Measurements from ENCODE around the gene DTL. TPM values are rescaled to one million over a fixed set of nuclear protein-coding genes. Genes with fewer than 3 reads are reported as not detected.

Gene DTL
- polyA plus RNA-seq, 1 of the 3 experiments (the other 2 are of a cell fraction) = 9.3 TPM

DNA sequence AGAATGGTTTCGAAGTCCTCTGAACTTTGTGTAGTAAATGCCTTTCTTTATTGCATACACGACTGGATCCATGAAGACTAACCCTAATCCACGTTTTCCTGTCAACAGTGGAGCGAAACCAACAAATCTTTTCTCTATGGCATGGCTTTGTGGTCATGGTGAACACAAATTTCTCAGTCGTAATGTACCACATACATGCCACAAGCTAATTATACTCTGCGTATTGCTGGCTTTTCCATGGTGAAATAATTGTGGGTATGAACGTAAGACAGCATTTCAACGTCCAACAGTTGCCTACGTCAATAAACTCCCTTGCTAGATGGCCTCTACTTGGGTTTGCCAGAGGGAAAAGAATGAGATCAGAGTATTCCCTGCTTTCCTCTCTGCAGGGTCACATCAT, 27.7 kb upstream of the DTL start:
- DNase-seq = no peak
- H4K20me1 ChIP-seq (ENCODE audit: insufficient read depth) = no peaks in the 10 kb centered on the region
- POLR2A ChIA-PET = no interaction called here
- no peak overlapping the region for H3K4me2 ChIP-seq
- no peaks in the 10 kb centered on the region for H3F3A ChIP-seq (replicated peaks; ENCODE audit: insufficient read depth)
- H3K9me2 ChIP-seq = no peaks in the 10 kb centered on the region
- H3K36me3 ChIP-seq (replicated peaks in 1 of 2; ENCODE audit: control insufficient read depth in 1 of 2, insufficient read depth in 2 of 2, low read length in 1 of 2) = peaks cover 44 to 74% of the 10 kb centered on the region in 2 experiments
- no peaks in the 10 kb centered on the region; a peak in 1 of 4 replicates for H3K4me1 ChIP-seq (ENCODE audit: control insufficient read depth in 1 of 2, insufficient read depth in 2 of 2, low read depth in 1 of 2, low read length in 1 of 2)
- CTCF ChIA-PET = interaction anchor here (4.0 kb wide), 1 partner anchor 27 kb away, joined by 25 read pairs; the partner anchor contains the start of genes DTL and INTS7
- no peaks in the 10 kb centered on the region for H3K27me3 ChIP-seq (ENCODE audit: insufficient read depth)
- no peak overlapping the region for H3K9ac ChIP-seq
- no peaks in the 10 kb centered on the region for H3K9me3 ChIP-seq
- no peaks in the 10 kb centered on the region; the same call in 1 of the 2 replicates for H3K79me2 ChIP-seq (ENCODE audit: insufficient read depth)
- no peak overlapping the region for H2AFZ ChIP-seq (ENCODE audit: low read depth)
- H3K27ac ChIP-seq (ENCODE audit: low read depth in 2 of 2, low read length in 1 of 2) = no peak overlapping the region
- WGBS (ENCODE audit: low lambda C conversion rate) = 95% methylated on average over 9 of the region's 9 CpGs
- no peak for TF ChIP-seq YY1 (IDR thresholded peaks at IDR 0.05; ENCODE audit: low read depth)
- no peak for TF ChIP-seq TEAD4 (IDR thresholded peaks at IDR 0.05; ENCODE audit: borderline replicate concordance, insufficient read depth)
- no peak for TF ChIP-seq SIN3A (IDR thresholded peaks at IDR 0.05; ENCODE audit: borderline replicate concordance, low read depth, low read length)
- TF ChIP-seq, protein P1, sequence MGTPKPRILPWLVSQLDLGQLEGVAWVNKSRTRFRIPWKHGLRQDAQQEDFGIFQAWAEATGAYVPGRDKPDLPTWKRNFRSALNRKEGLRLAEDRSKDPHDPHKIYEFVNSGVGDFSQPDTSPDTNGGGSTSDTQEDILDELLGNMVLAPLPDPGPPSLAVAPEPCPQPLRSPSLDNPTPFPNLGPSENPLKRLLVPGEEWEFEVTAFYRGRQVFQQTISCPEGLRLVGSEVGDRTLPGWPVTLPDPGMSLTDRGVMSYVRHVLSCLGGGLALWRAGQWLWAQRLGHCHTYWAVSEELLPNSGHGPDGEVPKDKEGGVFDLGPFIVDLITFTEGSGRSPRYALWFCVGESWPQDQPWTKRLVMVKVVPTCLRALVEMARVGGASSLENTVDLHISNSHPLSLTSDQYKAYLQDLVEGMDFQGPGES (IDR thresholded peaks at IDR 0.05; ENCODE audit: low read depth, low read length) = no peak
- no peak for TF ChIP-seq MEF2A (IDR thresholded peaks at IDR 0.05; ENCODE audit: borderline replicate concordance, low read depth)
- TF ChIP-seq GATA2 (CRISPR knock-in tag; IDR thresholded peaks at IDR 0.05) = no peak
- no peak for TF ChIP-seq POLR2AphosphoS5 (IDR thresholded peaks at IDR 0.05; ENCODE audit: low read depth, low read length)
- no peak for TF ChIP-seq CHD2 (IDR thresholded peaks at IDR 0.05; ENCODE audit: low read length, partially characterized antibody)
- no peak overlapping the region for H3K4me3 ChIP-seq (ENCODE audit: low read depth in 2 of 2, low read length in 1 of 2)

- no peak for DNase-seq
- peaks cover 35 to 76% of the 10 kb centered on the region in 2 experiments for H3K36me3 ChIP-seq (replicated peaks in 1 of 2; ENCODE audit: control insufficient read depth in 1 of 2, insufficient read depth in 2 of 2, low read length in 1 of 2)
Measured at GRCh38 chr1:212009561-212009960, 26.0 kb upstream of the DTL start.

More at GRCh38 chr1:212009561-212009960, 26.0 kb upstream of the DTL start:
- H3K27ac ChIP-seq (ENCODE audit: low read depth in 2 of 2, low read length in 1 of 2) = no peak overlapping the region
- H2AFZ ChIP-seq (ENCODE audit: low read depth) = no peak overlapping the region
- H4K20me1 ChIP-seq (ENCODE audit: insufficient read depth) = no peaks in the 10 kb centered on the region
- no peaks in the 10 kb centered on the region for H3K9me2 ChIP-seq
- H3K9me3 ChIP-seq = no peaks in the 10 kb centered on the region
- POLR2A ChIA-PET = interaction anchor here (0.7 kb wide), 1 partner anchor 26 kb away, joined by 3 read pairs; the partner anchor contains the start of genes DTL and INTS7
- no peaks in the 10 kb centered on the region for H3F3A ChIP-seq (replicated peaks; ENCODE audit: insufficient read depth)
- 96% methylated on average over 1 of the region's 1 CpG for WGBS (ENCODE audit: low lambda C conversion rate)
- CTCF ChIA-PET = interaction anchor here (0.6 to 2.2 kb wide), 4 partner anchors 14 to 329 kb away, joined by 3 to 23 read pairs (median 4); partner anchors contain the start of genes DTL and INTS7
- H3K79me2 ChIP-seq (ENCODE audit: insufficient read depth) = no peaks in the 10 kb centered on the region; the same call in 1 of the 2 replicates
- H3K4me1 ChIP-seq (ENCODE audit: control insufficient read depth in 1 of 2, insufficient read depth in 2 of 2, low read depth in 1 of 2, low read length in 1 of 2) = no peaks in the 10 kb centered on the region; a peak in 1 of 4 replicates
- TF ChIP-seq EZH2phosphoT487 (IDR thresholded peaks at IDR 0.05; ENCODE audit: borderline replicate concordance, low read depth) = no peak
- no peak for TF ChIP-seq ZBTB33 (IDR thresholded peaks at IDR 0.05; ENCODE audit: borderline replicate concordance, low read depth)
- H3K4me3 ChIP-seq (ENCODE audit: low read depth in 2 of 2, low read length in 1 of 2) = no peak overlapping the region
- H3K27me3 ChIP-seq (ENCODE audit: insufficient read depth) = no peaks in the 10 kb centered on the region
- no peak overlapping the region for H3K4me2 ChIP-seq
- H3K9ac ChIP-seq = no peak overlapping the region

Data from SK-N-SH (cell line).